ENCODE data around the gene PXMP2. TPM values are rescaled to one million over a fixed set of nuclear protein-coding genes. Genes with fewer than 3 reads are reported as not detected.

PXMP2 gene
- total and polyA plus RNA-seq, 2 of the 8 experiments (the other 6 are each of a cell fraction or from before 2014, with no cell fraction given): 13.8 to 15.1 TPM

DNA sequence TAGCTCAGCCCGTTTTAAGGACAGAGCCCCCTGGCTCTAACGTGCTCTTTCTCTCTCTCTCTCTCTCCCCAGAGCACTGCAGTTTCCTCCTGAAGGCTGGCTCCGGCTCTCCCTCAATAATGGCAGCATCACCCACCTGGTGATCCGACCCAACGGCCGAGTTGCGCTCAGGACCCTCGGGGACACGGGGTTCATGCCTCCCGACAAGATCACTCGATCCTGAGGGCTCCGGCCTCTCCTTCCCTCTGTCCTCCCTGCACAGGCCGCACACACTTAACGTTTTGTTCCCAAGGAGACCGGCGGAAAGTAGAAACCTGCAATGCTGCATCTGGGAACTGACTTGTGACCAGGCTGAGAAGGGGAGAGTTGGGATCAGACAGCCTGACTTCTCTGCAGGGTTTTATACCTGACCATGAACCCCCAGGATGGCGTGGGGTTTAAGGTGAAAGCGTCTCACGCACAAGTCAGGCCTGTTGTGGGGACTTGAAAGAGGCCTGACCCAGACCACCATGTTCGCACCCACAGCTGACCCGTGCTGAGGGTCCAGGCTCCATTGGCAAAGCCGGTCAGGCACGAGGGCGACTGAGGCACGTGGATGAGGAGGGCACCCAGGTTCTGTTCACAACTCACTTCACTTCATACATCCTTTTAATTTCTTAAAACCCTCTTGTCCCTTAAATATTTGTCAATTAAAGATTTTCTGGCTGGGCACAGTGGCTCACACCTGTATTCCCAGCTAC lies 33.4 kb downstream of the PXMP2 start (continued):
- TF ChIP-seq EGR1 (IDR thresholded peaks at IDR 0.05; ENCODE audit: borderline replicate concordance, low read depth, low read length): no peak
- no peak for TF ChIP-seq HDAC6 (IDR thresholded peaks at IDR 0.05; ENCODE audit: low read depth, low read length)
- no peak for TF ChIP-seq ZNF274 (IDR thresholded peaks at IDR 0.05; ENCODE audit: borderline replicate concordance, extremely low read depth, low read length)
- no peak for TF ChIP-seq SIN3A (conservative IDR thresholded peaks at IDR 0.05 in 1 of 2, IDR thresholded peaks at IDR 0.05 in 1 of 2; ENCODE audit: low read depth in 1 of 2, low read length in 2 of 2)
- TF ChIP-seq, protein P1, sequence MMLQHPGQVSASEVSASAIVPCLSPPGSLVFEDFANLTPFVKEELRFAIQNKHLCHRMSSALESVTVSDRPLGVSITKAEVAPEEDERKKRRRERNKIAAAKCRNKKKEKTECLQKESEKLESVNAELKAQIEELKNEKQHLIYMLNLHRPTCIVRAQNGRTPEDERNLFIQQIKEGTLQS (IDR thresholded peaks at IDR 0.05; ENCODE audit: insufficient read depth, low read depth, low read length): no peak
- no peak for TF ChIP-seq SP2 (IDR thresholded peaks at IDR 0.05; ENCODE audit: low read length)
- TF ChIP-seq TAF1 (IDR thresholded peaks at IDR 0.05; ENCODE audit: low read depth, low read length): no peak
- TF ChIP-seq SP4 (IDR thresholded peaks at IDR 0.05; ENCODE audit: low read length): no peak
- TF ChIP-seq FOSL1 (IDR thresholded peaks at IDR 0.05; ENCODE audit: insufficient read depth, low read depth, low read length): no peak
- TF ChIP-seq CHD1 (IDR thresholded peaks at IDR 0.05; ENCODE audit: low read depth, low read length): no peak
